ENCODE measurements around the gene DLG2.
"Not testable (repeated sequence)": the region's sequence is repeated elsewhere in the genome, so short reads cannot be mapped to it uniquely, and the experiment has no call there.

Gene DLG2

DNA sequence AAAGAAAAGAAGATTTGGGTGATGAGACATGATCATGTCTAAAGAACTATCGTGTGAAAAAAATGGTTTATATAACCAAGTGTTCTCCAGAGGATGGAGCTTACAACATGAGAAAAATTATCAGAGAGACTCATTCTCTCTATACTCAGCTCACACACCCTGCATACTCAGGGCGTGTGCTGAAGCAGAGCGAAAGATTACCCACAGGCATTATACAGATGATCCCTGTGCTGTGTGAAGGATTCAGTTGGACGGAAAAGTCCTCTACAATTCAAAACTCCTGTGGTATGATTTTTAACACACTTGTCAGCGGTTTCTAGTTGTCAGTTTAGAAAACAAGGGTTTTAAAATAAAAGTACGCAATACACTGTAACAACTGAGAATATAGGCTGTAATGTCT lies 267.3 kb downstream of the DLG2 start:
- no peak for DNase-seq (ENCODE audit: extremely low read depth, low read depth)

DNA sequence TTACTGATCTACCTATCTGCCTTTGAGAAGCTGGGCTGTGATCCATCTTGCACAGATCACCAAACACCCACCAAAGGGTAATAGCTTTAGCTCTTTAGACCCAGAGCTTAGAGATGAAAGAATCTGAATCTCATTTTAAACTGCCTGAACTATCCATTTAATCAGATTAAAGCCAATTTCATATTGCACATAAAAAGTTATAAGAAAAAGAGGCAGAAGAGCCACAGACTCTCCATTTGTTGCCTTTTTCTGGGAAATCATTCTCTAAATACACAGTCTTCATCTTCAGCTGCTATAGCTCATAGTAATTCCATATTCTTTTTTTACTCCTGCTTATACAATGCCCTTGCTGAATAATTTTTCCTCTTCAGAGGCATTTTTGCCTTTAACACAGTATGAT lies 271.2 kb downstream of the DLG2 start:
- no peak for TF ChIP-seq CTCF (IDR thresholded peaks at IDR 0.05; ENCODE audit: low read depth, low read length)
- DNase-seq (ENCODE audit: extremely low read depth, low read depth), result no peak

More for the DNA sequence above, 267.3 kb downstream of the DLG2 start:
- TF ChIP-seq CTCF (IDR thresholded peaks at IDR 0.05; ENCODE audit: low read depth, low read length), result no peak

GRCh38 chr11:85349539-85349938 lies 277.6 kb downstream of the DLG2 start:
- DNase-seq (ENCODE audit: extremely low read depth, low read depth), result not testable (repeated sequence)

DNA sequence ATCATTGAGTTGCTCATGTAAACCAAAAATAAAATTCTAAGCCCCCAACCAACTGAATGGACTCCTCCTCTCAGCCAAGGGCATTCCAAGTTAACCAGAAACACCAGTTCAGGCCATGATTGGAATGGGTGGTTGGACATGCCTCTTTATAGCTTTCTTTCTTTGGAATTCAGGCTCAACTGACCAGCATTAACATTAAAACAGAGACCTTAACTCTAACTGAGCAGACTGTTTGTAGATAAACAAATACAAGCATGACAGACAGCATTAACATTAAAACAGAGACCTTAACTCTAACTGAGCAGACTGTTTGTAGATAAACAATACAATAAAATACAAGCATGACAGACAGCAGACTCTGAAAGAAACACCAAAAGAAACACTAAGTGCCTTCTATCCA lies 278.2 kb downstream of the DLG2 start:
- TF ChIP-seq CTCF (IDR thresholded peaks at IDR 0.05; ENCODE audit: low read depth, low read length), result no peak
- DNase-seq (ENCODE audit: extremely low read depth, low read depth), result no peak

- TF ChIP-seq CTCF (IDR thresholded peaks at IDR 0.05; ENCODE audit: low read depth, low read length), result no peak
- DNase-seq (ENCODE audit: extremely low read depth, low read depth), result no peak
These were observed 279.9 kb downstream of the DLG2 start for GRCh38 chr11:85347291-85347690.

GRCh38 chr11:85346484-85346883 lies 280.7 kb downstream of the DLG2 start:
- DNase-seq (ENCODE audit: extremely low read depth, low read depth), result no peak
- no peak for TF ChIP-seq CTCF (IDR thresholded peaks at IDR 0.05; ENCODE audit: low read depth, low read length)

- DNase-seq (ENCODE audit: extremely low read depth, low read depth), result not testable (repeated sequence)
These were observed 286.3 kb downstream of the DLG2 start for GRCh38 chr11:85340846-85341245.

- TF ChIP-seq CTCF (IDR thresholded peaks at IDR 0.05; ENCODE audit: low read depth, low read length), result no peak
These were observed 308.6 kb downstream of the DLG2 start for GRCh38 chr11:85318573-85318972.

DNA sequence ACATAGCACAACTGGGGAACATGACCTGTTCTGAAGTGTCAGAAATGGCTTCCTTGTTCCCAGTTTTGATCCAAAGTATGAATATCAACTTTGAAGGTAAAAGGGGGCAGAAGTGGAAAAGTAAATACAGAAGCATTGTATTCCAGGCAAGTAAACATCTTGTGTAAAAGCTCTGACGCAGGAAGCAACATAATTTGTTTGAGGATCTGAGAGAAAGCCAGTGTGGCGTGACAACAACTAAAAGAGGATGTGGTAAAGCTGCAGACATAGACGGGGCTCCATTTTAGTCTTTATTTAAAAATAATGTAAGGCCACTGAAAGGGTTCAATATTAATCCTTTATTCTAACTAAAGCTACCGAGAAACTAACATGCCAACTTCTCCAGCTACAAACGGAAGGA lies 310.2 kb downstream of the DLG2 start:
- TF ChIP-seq CTCF (IDR thresholded peaks at IDR 0.05; ENCODE audit: low read depth, low read length), result no peak
- no peak for DNase-seq (ENCODE audit: extremely low read depth, low read depth)

More at GRCh38 chr11:85318573-85318972, 308.6 kb downstream of the DLG2 start:
- DNase-seq (ENCODE audit: extremely low read depth, low read depth), result no peak
